Raji (cell line): ENCODE data around the gene HOXA10.

Source experiments
- POLR2A ChIP-seq: IDR thresholded peaks from 2 replicates; pipeline ENCODE4 v1.6.1; 2011; ENCODE audit warnings: low read depth, low read length, control low read depth; ENCODE audit not compliant: insufficient read depth

HOXA10 gene

DNA sequence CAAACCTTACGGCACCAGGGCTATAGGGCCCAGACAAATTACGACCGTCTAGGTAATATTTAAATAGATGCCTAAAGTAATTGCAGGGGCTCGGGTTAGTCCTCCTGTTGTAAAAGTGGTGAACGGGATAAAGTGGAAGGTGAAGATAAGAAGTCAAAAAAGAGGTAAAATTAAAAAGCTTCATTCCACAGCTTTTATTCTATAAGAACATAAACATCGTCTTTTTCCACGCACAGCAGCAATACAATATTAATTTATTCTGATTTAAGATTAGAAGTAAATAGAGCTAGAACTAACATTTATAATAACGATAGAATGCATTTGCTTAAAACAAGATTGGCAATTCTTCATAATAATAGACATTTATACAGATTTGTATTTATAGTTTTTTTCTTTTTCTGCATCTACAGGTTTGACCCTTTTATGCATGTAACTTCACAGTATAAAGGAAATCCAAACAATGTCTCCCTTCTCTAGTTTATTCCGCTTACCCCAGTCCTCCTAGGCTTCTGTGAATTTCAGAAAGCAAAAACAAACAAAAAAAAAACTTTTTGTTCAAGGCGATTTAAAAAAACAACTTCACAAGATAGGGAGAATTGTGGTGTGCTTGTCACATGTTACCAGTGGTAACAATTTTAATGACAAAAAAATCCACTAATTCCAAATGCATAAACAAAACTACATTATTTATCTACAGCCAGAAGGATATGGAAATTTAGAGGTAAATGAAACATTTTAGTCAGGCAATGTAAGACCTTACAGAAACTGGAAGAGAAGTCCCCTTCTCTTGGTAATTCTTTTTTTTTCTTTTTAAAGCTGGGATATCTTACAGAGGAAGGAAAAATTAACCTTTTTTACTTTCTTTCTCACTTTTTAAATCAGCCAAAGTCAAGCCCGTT lies 3.4 kb downstream of the HOXA10 start:
- TF ChIP-seq POLR2A: no peak

DNA sequence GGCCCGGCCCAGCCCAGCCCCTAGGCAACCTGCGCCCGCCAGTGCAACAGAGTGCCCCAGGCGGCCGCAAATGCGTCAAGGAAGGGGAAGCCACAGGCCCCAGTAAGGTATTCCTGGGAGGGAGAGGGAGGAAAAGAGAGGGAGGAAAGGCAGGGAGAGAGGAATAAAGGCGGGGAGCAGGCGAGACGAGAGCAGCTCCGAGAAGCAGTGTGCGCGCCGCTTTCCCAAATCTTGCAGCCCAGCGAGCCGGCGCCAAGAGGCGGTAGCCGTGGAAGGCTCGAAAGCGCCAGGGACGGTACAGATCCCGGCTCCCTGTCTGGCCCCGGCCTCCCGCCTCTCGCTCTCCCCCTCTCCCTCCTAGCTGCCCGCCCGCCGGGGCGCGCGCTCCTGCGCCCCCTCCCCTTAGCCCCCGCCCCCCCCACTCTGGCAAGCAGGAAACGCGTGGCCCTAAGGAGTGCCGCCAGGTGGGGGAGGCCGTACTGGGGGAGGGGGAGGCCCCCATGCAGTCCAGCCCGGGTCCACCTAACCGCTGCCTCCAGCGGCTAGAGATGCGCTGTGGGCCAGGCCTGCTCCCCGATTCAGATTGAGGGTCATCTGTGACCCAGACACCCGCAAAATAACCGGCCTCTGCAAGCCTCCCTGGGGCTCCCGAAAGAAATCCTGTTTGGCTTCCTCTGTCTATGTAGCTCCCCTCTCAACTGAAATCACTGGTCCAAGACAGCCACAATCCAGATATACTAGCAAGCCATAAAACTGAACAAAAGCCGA lies 4.3 kb downstream of the HOXA10 start:
- TF ChIP-seq POLR2A: no peak

DNA sequence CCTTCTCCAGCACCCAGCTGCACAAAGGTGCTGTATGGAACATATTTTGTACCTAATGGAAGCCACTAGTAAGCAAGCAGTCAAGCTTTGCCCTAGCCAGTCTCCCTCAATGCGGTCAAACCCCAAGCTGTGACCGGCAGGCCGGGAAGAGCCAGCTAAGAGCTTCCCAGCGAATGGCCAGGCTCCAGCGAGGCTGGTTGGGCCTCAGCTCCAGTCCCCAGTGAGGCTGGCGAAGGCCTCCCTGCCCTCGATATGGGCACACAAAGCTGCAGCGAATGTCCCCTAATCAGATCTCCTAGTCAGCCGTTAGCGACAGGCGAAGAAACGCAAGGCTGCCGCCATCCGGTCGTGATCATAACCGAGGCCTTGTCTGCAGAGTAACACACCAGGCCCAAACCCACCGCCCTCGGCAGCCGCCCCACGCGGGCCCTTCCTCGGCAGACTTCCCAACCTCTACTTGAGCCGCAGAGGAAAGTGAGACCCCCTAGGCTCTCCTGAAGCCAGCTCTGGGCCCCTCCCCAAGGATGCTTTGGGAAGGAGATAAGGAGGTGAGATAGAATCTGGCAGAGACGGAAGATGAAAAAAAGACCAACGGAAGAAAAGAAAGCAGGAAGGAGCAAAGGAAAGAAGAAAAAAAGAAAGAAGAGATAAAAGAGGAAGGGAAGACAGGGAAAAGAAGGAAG lies 5.7 kb downstream of the HOXA10 start:
- TF ChIP-seq POLR2A: no peak

DNA sequence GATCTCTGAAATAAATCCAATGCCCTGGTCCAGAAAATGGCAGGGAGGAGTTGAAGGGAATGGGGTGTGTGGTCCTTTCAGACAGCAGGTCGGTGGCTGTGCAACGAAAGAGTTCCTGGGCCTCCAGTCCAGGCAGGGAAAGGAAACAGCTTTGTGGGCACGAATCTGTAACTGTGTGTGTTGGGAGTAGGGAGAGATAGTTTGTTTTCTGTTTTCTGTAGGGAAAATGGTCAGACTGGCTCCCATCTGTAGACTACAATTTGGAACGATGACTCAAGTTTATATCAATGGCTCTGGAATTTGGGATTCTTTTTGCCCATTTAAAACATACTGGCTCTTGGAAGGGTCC lies 6.2 kb downstream of the HOXA10 start:
- no peak for TF ChIP-seq POLR2A

DNA sequence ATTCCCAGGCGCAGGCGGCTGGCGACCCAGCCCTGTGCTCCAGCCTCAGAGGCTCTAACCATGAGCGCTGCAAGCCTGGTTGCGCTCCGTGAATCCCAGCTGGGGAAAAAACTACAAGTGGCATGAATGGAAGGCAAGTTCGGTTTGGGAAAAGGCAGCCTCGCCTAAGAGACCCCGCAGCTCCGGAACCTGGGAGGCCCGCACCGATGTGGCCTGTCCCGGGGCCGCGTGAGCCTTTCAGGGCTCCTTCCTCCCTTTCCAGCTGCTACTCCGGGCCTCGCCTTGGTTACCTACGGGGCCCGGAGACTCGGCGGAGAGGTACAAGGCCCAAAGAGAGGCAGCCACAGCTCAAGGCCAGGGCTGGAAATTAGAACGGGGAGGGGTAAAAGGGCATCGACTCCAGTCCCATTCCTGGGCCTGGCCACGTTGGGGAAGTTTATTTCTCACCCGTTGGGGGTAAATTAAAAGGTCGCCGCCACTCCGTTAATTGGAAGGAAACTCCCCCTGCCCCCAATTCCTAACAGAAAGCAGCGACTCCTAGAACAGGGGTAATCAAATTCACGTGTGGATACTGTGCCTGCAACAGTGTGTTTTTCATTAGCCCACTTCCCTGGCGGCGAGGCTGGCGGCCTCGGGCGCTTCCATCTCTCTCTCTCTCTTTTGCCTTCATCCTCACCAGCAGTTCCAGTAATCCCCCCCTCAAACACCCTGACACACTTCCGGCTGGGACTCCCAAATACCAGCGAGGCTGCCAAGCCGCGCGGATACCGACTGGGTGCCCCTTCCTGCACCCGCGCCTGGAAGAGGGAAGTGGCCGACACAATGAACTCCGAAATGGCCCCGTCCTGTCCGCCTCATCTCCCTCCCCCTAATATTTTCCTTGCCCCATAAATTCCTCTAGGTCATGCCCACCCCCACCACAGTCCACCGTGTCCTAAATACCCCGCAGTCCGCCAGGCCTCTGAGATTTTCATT lies 7.3 kb downstream of the HOXA10 start:
- no peak for TF ChIP-seq POLR2A

DNA sequence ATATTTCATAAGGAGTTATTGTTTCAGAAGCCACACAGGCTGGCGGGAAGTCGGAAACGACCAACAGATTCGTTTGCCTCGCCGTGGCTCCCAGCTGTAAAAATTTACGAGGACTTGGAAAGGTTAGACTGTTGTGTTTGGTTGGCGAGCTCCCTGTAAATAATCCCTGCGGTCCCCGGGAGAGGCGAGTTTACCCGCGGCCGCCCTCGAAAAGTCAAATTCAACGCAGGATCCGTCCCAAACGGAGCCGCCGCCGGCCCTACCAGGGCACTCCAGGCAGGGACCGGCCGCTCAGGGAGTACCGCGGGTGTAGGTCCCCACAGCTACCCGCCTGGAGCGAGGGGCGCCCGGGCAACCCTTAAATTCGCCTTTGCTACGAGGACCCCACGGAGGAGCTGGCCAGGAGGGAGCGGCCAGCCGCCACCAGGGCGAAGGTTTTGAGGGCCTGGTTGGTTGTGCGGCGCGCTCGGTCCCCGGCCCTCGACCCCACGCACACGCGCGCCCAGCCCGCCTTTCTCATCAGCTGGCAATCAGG lies 8.1 kb downstream of the HOXA10 start:
- TF ChIP-seq POLR2A: no peak

DNA sequence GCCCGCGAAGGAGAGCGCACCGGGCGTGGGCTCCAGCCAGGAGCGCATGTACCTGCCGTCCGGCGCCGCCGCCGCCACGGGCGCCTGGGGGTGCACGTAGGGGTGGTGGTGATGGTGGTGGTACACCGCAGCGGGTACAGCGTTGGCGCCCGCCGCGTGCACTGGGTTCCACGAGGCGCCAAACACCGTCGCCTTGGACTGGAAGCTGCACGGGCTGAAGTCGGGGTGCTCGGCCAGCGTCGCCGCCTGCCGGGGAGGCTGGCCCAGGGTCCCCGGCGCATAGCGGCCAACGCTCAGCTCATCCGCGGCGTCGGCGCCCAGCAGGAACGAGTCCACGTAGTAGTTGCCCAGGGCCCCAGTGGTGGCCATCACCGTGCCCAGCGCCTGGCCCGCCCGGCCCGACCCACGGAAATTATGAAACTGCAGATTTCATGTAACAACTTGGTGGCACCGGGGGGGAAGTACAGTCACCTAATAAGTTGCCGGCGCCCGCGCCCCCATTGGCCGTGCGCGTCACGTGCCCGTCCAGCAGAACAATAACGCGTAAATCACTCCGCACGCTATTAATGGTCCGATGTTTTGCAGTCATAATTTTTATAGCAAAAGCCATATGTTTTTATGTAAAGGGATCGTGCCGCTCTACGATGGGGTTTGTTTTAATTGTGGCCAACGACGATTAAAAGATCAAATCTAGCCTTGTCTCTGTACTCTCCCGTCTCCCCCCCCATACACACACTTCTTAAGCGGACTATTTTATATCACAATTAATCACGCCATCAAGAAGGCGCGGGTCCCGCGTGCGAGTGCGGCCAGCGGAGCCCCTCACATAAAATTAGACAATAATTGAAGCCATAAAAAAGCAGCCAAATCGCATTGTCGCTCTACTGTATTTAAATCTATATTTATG lies 8.8 kb downstream of the HOXA10 start, which contains the start of gene HOXA9:
Gene HOXA9 (minus strand): TSS at position 449 of the 907 bp plus-strand sequence. CDS start 80 bp downstream, at position 369.
- no peak for TF ChIP-seq POLR2A

DNA sequence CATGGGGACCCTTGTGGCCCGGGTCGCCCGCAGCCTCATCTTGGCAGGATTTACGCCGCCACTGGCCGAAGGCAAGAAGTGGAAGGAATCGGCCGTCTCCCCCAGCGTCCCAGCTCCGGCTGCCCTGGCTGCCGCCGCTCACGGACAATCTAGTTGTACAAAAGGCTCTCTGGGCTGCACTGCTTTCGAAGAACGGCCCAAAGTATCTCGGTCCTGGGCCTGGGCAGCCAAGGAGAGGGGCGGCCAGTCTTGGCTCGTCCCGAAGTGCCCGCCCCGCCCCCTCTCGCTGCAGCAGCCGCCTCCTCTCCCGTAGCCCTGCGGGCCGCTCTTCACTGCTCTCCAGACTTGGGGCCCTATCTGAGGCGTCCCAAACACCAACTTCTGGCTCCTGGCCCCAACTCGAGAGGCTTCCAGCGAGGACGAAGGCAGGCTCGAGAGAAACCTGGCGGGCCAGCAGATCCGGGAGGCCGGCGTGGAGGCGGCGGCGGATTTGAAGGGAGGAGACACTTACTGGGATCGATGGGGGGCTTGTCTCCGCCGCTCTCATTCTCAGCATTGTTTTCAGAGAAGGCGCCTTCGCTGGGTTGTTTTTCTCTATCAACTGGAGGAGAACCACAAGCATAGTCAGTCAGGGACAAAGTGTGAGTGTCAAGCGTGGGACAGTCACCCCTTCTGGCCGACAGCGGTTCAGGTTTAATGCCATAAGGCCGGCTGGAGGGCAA lies 9.6 kb downstream of the HOXA10 start:
- no peak for TF ChIP-seq POLR2A

DNA sequence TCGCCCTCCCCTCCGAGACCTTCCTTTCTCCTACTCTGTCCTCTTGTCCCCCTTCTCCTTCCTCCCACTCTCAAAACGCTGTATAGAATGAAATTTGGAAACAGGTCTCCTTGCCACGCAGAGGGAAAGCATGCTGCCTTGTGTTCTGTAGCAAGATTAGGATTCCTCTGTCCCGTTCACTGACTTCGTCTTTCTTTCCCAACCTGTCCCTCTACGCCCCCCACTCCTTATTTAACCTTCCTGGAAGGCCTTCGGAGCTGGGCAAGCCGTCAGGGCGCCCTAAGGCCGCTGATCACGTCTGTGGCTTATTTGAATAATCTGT lies 10.1 kb downstream of the HOXA10 start:
- TF ChIP-seq POLR2A: no peak

DNA sequence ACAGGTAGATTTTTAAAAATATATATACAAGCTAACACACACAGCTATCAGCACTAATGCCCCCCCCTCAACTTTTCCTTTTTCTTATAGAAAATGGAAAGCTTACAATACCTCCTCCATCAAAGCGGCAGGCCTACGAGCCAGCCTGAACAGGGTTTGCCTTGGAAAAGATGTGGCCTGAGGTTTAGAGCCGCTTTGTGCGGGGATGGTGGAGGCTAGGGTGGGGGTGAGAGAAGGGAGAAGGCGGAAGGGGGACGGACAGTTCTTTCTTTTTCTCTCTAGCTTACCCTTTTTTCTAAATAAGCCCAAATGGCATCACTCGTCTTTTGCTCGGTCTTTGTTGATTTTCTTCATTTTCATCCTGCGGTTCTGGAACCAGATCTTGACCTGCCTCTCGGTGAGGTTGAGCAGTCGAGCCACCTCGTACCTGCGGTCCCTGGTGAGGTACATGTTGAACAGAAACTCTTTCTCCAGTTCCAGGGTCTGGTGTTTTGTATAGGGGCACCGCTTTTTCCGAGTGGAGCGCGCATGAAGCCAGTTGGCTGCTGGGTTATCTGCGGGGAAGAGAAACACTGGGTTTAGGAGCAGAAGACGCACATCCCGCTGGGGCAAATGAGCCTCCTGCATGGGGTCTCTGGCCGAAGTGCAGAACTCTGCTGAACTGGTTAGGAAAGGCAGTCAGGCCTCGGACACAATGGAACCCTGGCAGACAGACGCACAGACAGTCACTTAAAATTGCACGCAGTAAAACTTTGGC lies 10.7 kb downstream of the HOXA10 start:
- TF ChIP-seq POLR2A: no peak

DNA sequence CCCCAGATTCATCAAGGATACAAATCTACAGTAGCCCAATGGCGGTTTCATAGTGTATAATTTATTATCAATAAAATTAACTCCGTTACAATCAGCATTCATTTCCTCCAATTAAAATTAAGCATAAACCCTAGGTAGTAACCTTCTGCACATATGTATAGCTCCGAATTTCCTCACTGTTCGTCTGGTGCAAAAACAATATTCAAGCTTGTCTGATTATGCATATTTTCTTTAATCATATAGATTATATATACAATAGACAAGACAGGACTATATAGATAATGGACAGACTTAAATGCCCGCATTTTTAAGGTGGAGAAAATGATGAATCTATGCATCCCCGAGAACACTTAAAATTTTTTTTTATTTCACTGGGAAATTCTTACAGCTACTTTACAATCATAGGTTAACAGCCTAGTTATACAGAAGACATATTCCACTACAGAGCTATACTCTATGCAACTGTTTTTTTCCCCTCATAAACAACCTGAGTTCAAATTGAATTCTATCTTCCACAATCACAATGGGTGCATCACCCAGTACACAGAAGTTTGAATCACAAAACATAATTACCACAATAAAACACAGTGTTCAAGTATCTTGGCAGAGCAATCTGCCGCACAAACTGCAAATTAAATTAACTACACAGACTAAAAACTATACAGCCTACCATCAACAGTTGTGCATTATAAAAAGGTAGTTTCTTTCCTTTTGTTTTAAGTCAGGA lies 11.4 kb downstream of the HOXA10 start:
- no peak for TF ChIP-seq POLR2A
